GM12878 (cell line): ENCODE results near the gene SSH3. TPM values are rescaled to one million over a fixed set of nuclear protein-coding genes. Genes with fewer than 3 reads are reported as not detected.

Source experiments
- BACH1 ChIP-seq: fragments of 450-650 bp; IDR thresholded peaks from 2 replicates; pipeline ENCODE4 v1.6.1; 2017; ENCODE audit warnings: mild to moderate bottlenecking, borderline replicate concordance
- CUX1 ChIP-seq: IDR thresholded peaks from 2 replicates; pipeline ENCODE4 v1.6.1; 2012; ENCODE audit warnings: improper control_type of control experiment, low read depth, low read length; ENCODE audit not compliant: insufficient replicate concordance
- E4F1 ChIP-seq: fragments of 450-650 bp; IDR thresholded peaks from 2 replicates; pipeline ENCODE4 v1.6.1; 2018; ENCODE audit warnings: borderline replicate concordance, mild to moderate bottlenecking; ENCODE audit not compliant: partially characterized antibody
- ELK1 ChIP-seq: IDR thresholded peaks from 2 replicates; pipeline ENCODE4 v1.6.1; 2012; ENCODE audit warnings: low read depth, low read length, improper control_type of control experiment
- ETV6 ChIP-seq, 2 experiments: fragments of 450-650 bp in 1 of 2; IDR thresholded peaks in 1 of 2; conservative IDR thresholded peaks in 1 of 2; 2 replicates each; pipeline ENCODE4 v1.6.1; 2014; ENCODE audit warnings: antibody characterized with exemption in 1 of 2, borderline replicate concordance in 1 of 2, low read depth in 1 of 2, mild to moderate bottlenecking in 1 of 2, moderate library complexity in 1 of 2
- FOS ChIP-seq: IDR thresholded peaks from 3 replicates; pipeline ENCODE4 v1.6.1; 2011; ENCODE audit warnings: borderline replicate concordance; ENCODE audit not compliant: insufficient read length; ENCODE audit errors: extremely low read depth
- HCFC1 ChIP-seq: fragments of 150-350 bp; IDR thresholded peaks from 2 replicates; pipeline ENCODE4 v1.6.1; 2014; ENCODE audit warnings: low read length
- LARP7 ChIP-seq: fragments of 450-650 bp; IDR thresholded peaks from 2 replicates; pipeline ENCODE4 v1.6.1; 2017; ENCODE audit warnings: mild to moderate bottlenecking
- NRF1 ChIP-seq: conservative IDR thresholded peaks from 2 replicates; pipeline ENCODE4 v1.6.1; 2011; ENCODE audit warnings: mild to moderate bottlenecking, low read depth, low read length, improper control_type of control experiment
- SKIL ChIP-seq: fragments of 450-650 bp; IDR thresholded peaks from 2 replicates; pipeline ENCODE4 v1.6.1; 2017; ENCODE audit warnings: mild to moderate bottlenecking, low read depth, inconsistent platforms; ENCODE audit not compliant: poor library complexity, severe bottlenecking
- SRF ChIP-seq, 2 experiments: IDR thresholded peaks; 2 replicates each; pipeline ENCODE4 v1.6.1; 2011; ENCODE audit warnings: low read depth in 2 of 2, low read length in 2 of 2, mild to moderate bottlenecking in 1 of 2, moderate library complexity in 1 of 2
- TARDBP ChIP-seq: IDR thresholded peaks from 2 replicates; pipeline ENCODE4 v1.6.1; 2016; ENCODE audit warnings: borderline replicate concordance
- TCF7 ChIP-seq: IDR thresholded peaks from 2 replicates; pipeline ENCODE4 v1.6.1; 2014; ENCODE audit warnings: antibody characterized with exemption, borderline replicate concordance
- ZSCAN29 ChIP-seq: fragments of 450-650 bp; IDR thresholded peaks from 2 replicates; pipeline ENCODE4 v1.6.1; 2017; ENCODE audit warnings: mild to moderate bottlenecking, moderate library complexity
- polyA plus RNA-seq, 11 experiments: library from polyadenylated mRNA; depleted of rRNA in 4 of 11; unstranded in 6 of 11; stranded (reverse) in 5 of 11; fragments of >200 nt; fragmentation: Nextera tagmentation in 4 of 11; fragmentation: Illumina TruSeq in 1 of 11; extraction: Ambion mirVana in 4 of 11; extraction: Trizol in 1 of 11; gene quantifications; 1 replicate in 1 of 11; 2 replicates in 10 of 11; pipeline versions ENCODE4 v1.2.1 to v1.2.3, GENCODE V29; 2011 to 2016; ENCODE audit warnings: inconsistent platforms in 2 of 11, missing spikeins in 2 of 11, low read depth in 1 of 11
- total RNA-seq, 4 experiments: library from RNA; depleted of rRNA in 3 of 4; stranded (reverse); fragments of >200 nt in 3 of 4; fragmentation: Illumina TruSeq in 1 of 4; extraction: Trizol in 1 of 4; gene quantifications; 2 replicates each; pipeline versions ENCODE4 v1.2.1 to v1.2.3, GENCODE V29; 2013 to 2021
- TF ChIP-seq, protein P1 (sequence below): IDR thresholded peaks from 2 replicates; pipeline ENCODE4 v1.6.1; 2011; ENCODE audit warnings: mild to moderate bottlenecking, low read depth, low read length, moderate library complexity; ENCODE audit not compliant: insufficient replicate concordance

The SSH3 gene
- total and polyA plus RNA-seq, 10 of the 15 experiments (the other 5 are each of a cell fraction or from before 2014, with no cell fraction given) = 0.05 to 0.83 (median 0.28) TPM; not detected in 3

- TF ChIP-seq ETV6 (conservative IDR thresholded peaks at IDR 0.05 in 1 of 2, IDR thresholded peaks at IDR 0.05 in 1 of 2; ENCODE audit: borderline replicate concordance in 1 of 2, low read depth in 1 of 2) = peak in 1 of 2 experiments; percentile 48; a peak in 1 of 4 replicates
- TF ChIP-seq LARP7 = 0 out of 2 replicates have a peak, but pooled peaks have one; percentile 15
- 0 out of 2 replicates have a peak, but pooled peaks have one; percentile 46 for TF ChIP-seq TARDBP
- no peak for TF ChIP-seq TCF7
- TF ChIP-seq FOS = no peak
- peak; percentile 73 for TF ChIP-seq SKIL
- 0 out of 4 replicates have a peak, but pooled peaks of 1 of the 2 experiments have one; percentile 21 for TF ChIP-seq SRF (IDR thresholded peaks at IDR 0.05; ENCODE audit: low read depth in 2 of 2, low read length in 2 of 2)
- peak; percentile 4; the same call in 1 of the 2 replicates for TF ChIP-seq HCFC1
- TF ChIP-seq CUX1 = peak; percentile 28
- no peak for TF ChIP-seq ELK1
- 0 out of 2 replicates have a peak, but pooled peaks have one; percentile 36 for TF ChIP-seq ZSCAN29
- TF ChIP-seq, protein P1, sequence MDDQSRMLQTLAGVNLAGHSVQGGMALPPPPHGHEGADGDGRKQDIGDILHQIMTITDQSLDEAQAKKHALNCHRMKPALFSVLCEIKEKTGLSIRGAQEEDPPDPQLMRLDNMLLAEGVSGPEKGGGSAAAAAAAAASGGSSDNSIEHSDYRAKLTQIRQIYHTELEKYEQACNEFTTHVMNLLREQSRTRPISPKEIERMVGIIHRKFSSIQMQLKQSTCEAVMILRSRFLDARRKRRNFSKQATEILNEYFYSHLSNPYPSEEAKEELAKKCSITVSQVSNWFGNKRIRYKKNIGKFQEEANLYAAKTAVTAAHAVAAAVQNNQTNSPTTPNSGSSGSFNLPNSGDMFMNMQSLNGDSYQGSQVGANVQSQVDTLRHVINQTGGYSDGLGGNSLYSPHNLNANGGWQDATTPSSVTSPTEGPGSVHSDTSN = peak; percentile 76
- TF ChIP-seq BACH1 = no peak
- no peak for TF ChIP-seq NRF1
- no peak for TF ChIP-seq E4F1
Measured at GRCh38 chr11:67268081-67268961, 35.0 kb upstream of the SSH3 start (continued).
